ENCODE results near the gene PTGFR. TPM values are rescaled to one million over a fixed set of nuclear protein-coding genes. Genes with fewer than 3 reads are reported as not detected.
A peak's percentile ranks its signal among the peaks of the same experiment; 100 is the strongest.

The PTGFR gene
- total RNA-seq (ENCODE audit: low replicate concordance): 0.36 TPM in 1 of 2 replicates, not detected in the other
- long read RNA-seq: 0 reads

GRCh38 chr1:78490861-78491450 lies at the start of gene PTGFR:
TSS of gene PTGFR (plus strand) at chr1:78490974. CDS start at chr1:78492744, 1,770 bp downstream.
- Mint-ChIP-seq H3K27me3 (peaks cover 88% of the 10 kb centered on the region), H3K4me1 (ENCODE audit: unreplicated experiment) (peaks cover 4% of the 10 kb centered on the region), H3K36me3 (no peaks in the 10 kb centered on the region), H3K9me3 (no peaks in the 10 kb centered on the region), H3K4me3 (peak within 1 kb of the TSS; percentile 91), H3K27ac (no peak within 1 kb of the TSS)
- TF ChIP-seq CTCF (conservative IDR thresholded peaks at IDR 0.05): no peak
- no peak for DNase-seq (ENCODE audit: extremely low spot score, unreplicated experiment)

GRCh38 chr1:78441921-78442320 lies 48.9 kb upstream of the PTGFR start:
- Mint-ChIP-seq H3K36me3 (no peaks in the 10 kb centered on the region), H3K4me3 (no peak overlapping the region), H3K27ac (no peak overlapping the region), H3K27me3 (no peaks in the 10 kb centered on the region), H3K4me1 (ENCODE audit: unreplicated experiment) (no peaks in the 10 kb centered on the region), H3K9me3 (no peaks in the 10 kb centered on the region)
- DNase-seq (ENCODE audit: extremely low spot score, unreplicated experiment): no peak
- TF ChIP-seq CTCF (conservative IDR thresholded peaks at IDR 0.05): no peak

- H3K27me3 Mint-ChIP-seq: no peaks in the 10 kb centered on the region
- no peak overlapping the region for H3K4me3 Mint-ChIP-seq
- H3K36me3 Mint-ChIP-seq: no peaks in the 10 kb centered on the region
- no peaks in the 10 kb centered on the region for H3K4me1 Mint-ChIP-seq (ENCODE audit: unreplicated experiment)
- no peaks in the 10 kb centered on the region for H3K9me3 Mint-ChIP-seq
- no peak overlapping the region for H3K27ac Mint-ChIP-seq
- no peak for TF ChIP-seq CTCF (conservative IDR thresholded peaks at IDR 0.05)
- DNase-seq (ENCODE audit: extremely low spot score, unreplicated experiment): no peak
Measured at GRCh38 chr1:78447086-78447485, 43.7 kb upstream of the PTGFR start.

GRCh38 chr1:78464449-78464891 lies 26.3 kb upstream of the PTGFR start:
- H3K9me3 Mint-ChIP-seq: no peaks in the 10 kb centered on the region
- H3K4me1 Mint-ChIP-seq (ENCODE audit: unreplicated experiment): no peaks in the 10 kb centered on the region
- H3K27me3 Mint-ChIP-seq: peaks cover 3% of the 10 kb centered on the region
- DNase-seq (ENCODE audit: extremely low spot score, unreplicated experiment): no peak
- H3K4me3 Mint-ChIP-seq: no peak overlapping the region
- no peak for TF ChIP-seq CTCF (conservative IDR thresholded peaks at IDR 0.05)
- no peaks in the 10 kb centered on the region for H3K36me3 Mint-ChIP-seq
- H3K27ac Mint-ChIP-seq: no peak overlapping the region

- Mint-ChIP-seq H3K4me3 (no peak overlapping the region), H3K27me3 (peaks cover 3% of the 10 kb centered on the region), H3K4me1 (ENCODE audit: unreplicated experiment) (no peaks in the 10 kb centered on the region), H3K36me3 (no peaks in the 10 kb centered on the region), H3K27ac (no peak overlapping the region), H3K9me3 (no peaks in the 10 kb centered on the region)
- DNase-seq (ENCODE audit: extremely low spot score, unreplicated experiment): no peak
- TF ChIP-seq CTCF (conservative IDR thresholded peaks at IDR 0.05): no peak
Measured at GRCh38 chr1:78465143-78465542, 25.6 kb upstream of the PTGFR start.

Measured in type B pancreatic cell (in vitro differentiated cells).